HG03039 (cell line): ENCODE data around the gene PRM3.
A peak's percentile ranks its signal among the peaks of the same experiment; 100 is the strongest.

Experiments
- ATAC-seq: cut with Tn5 transposase; IDR thresholded peaks from one replicate; pipeline ENCODE4 v1.9.1; 2021; ENCODE audit warnings: mild to moderate bottlenecking, moderate library complexity; ENCODE audit not compliant: unreplicated experiment

The PRM3 gene

GRCh38 chr16:11229432-11229831 lies 44.0 kb downstream of the PRM3 start:
- no peak for ATAC-seq

- no peak for ATAC-seq
These were observed 47.5 kb downstream of the PRM3 start for GRCh38 chr16:11225677-11226549.

GRCh38 chr16:11224894-11225676 lies 48.3 kb downstream of the PRM3 start:
- peak; percentile 83 for ATAC-seq

GRCh38 chr16:11224096-11224893 lies 49.1 kb downstream of the PRM3 start:
- no peak for ATAC-seq
